HCT116 (cell line): ENCODE data around the gene GAD2. TPM values are rescaled to one million over a fixed set of nuclear protein-coding genes. Genes with fewer than 3 reads are reported as not detected.

Experiments
- ATAC-seq: fragments of 200-7000 bp; cut with Tn5 transposase; 2 replicates; pipeline ENCODE4 v1.9.1; 2020; ENCODE audit warnings: mild to moderate bottlenecking, moderate library complexity
- BruUV-seq: library from RNA; stranded (reverse); fragments of 400-500 nt; replicated peaks from 2 replicates; lab custom pipeline; 2021; lab: Mats Ljungman, UMichigan
- CTCF ChIA-PET: fragments of 300-600 bp; sonication (Branson Sonifier 250); formaldehyde crosslinking; loops from one replicate; lab custom pipeline; 2021; ENCODE audit warnings: antibody characterized with exemption; lab: Charles Lee
- POLR2A ChIA-PET: fragments of 300-600, 350-600 bp; sonication (Branson Sonifier 250); formaldehyde crosslinking; loops from one replicate; lab custom pipeline; 2021; ENCODE audit warnings: antibody characterized with exemption; lab: Charles Lee
- RAD21 ChIA-PET, 2 experiments: fragments of 300-600 bp; sonication (Branson Sonifier 250); formaldehyde crosslinking; loops; one replicate each; lab custom pipeline; 2023; ENCODE audit warnings: low total read pairs in 2 of 2; ENCODE audit not compliant: uncharacterized antibody in 2 of 2, unreplicated experiment in 2 of 2, low non-redundant PET in 1 of 2; lab: Charles Lee
- DNase-seq: peaks from one replicate; pipeline ENCODE4 v3.0.0-alpha.2; 2010; ENCODE audit warnings: low read depth, low spot score
- H2AFZ ChIP-seq: fragments of 200-600 bp; shearing (Covaris generic), sonication (generic); 2 replicates; pipeline ENCODE4 v1.6.1; 2017; ENCODE audit warnings: low read depth, mixed run types, mixed read lengths, antibody characterized with exemption, low read length; ENCODE audit not compliant: poor library complexity, severe bottlenecking
- H3K27ac ChIP-seq: 2 replicates; pipeline ENCODE4 v1.5.1; 2012; ENCODE audit warnings: low read depth, low read length
- H3K27me3 ChIP-seq: fragments of 200-600 bp; sonication (generic); 2 replicates; pipeline ENCODE4 v1.6.1; 2016; ENCODE audit warnings: mixed run types, low read length, mixed read lengths; ENCODE audit not compliant: insufficient read depth
- H3K36me3 ChIP-seq, 2 experiments: fragments of 200-500 bp in 1 of 2; fragments of 200-600 bp in 1 of 2; sonication (Bioruptor generic) in 1 of 2; sonication (generic) in 1 of 2; 2 replicates each; pipeline versions ENCODE4 v1.5.1 to v1.6.1; 2014 to 2016; ENCODE audit warnings: low read length in 2 of 2, inconsistent platforms in 1 of 2, mixed read lengths in 1 of 2, mixed run types in 1 of 2; ENCODE audit not compliant: insufficient read depth in 2 of 2, control insufficient read depth in 1 of 2
- H3K4me1 ChIP-seq, 2 experiments: fragments of 200-600 bp in 1 of 2; sonication (generic) in 1 of 2; 2 replicates each; pipeline versions ENCODE4 v1.5.1 to v1.6.1; 2012 to 2017; ENCODE audit warnings: low read length in 2 of 2, inconsistent platforms in 1 of 2, mild to moderate bottlenecking in 1 of 2, mixed read lengths in 1 of 2, mixed run types in 1 of 2, moderate library complexity in 1 of 2; ENCODE audit not compliant: insufficient read depth in 2 of 2, control insufficient read depth in 1 of 2
- H3K4me2 ChIP-seq: fragments of 200-600 bp; sonication (generic); 2 replicates; pipeline ENCODE4 v1.6.1; 2017; ENCODE audit warnings: mixed run types, low read length, mixed read lengths
- H3K4me3 ChIP-seq, 2 experiments: fragments of 200-600 bp in 1 of 2; sonication (generic) in 1 of 2; replicated peaks in 1 of 2; 2 replicates each; pipeline ENCODE4 v1.5.1; 2011 to 2016; ENCODE audit warnings: low read length in 2 of 2, control low read depth in 1 of 2, low read depth in 1 of 2, mild to moderate bottlenecking in 1 of 2, mixed read lengths in 1 of 2, mixed run types in 1 of 2
- H3K79me2 ChIP-seq: fragments of 200-600 bp; sonication (generic); 2 replicates; pipeline ENCODE4 v1.6.1; 2017; ENCODE audit warnings: mild to moderate bottlenecking, mixed run types, low read length, moderate library complexity, mixed read lengths; ENCODE audit not compliant: insufficient read depth
- H3K9ac ChIP-seq: fragments of 200-600 bp; sonication (generic); 2 replicates; pipeline ENCODE4 v1.6.1; 2016; ENCODE audit warnings: low read length, mixed read lengths
- H3K9me2 ChIP-seq: fragments of 200-600 bp; sonication (generic), shearing (Covaris generic); 2 replicates; pipeline ENCODE4 v1.6.1; 2017; ENCODE audit warnings: mixed run types, mild to moderate bottlenecking, moderate library complexity; ENCODE audit not compliant: insufficient read depth
- H3K9me3 ChIP-seq, 2 experiments: fragments of 200-500 bp in 1 of 2; fragments of 200-600 bp in 1 of 2; sonication (Bioruptor generic) in 1 of 2; sonication (generic) in 1 of 2; 2 replicates each; pipeline ENCODE4 v1.6.1; 2014 to 2017; ENCODE audit warnings: low read length in 2 of 2, mixed read lengths in 2 of 2, inconsistent platforms in 1 of 2, low read depth in 1 of 2, mild to moderate bottlenecking in 1 of 2, mixed run types in 1 of 2, moderate library complexity in 1 of 2; ENCODE audit not compliant: control insufficient read depth in 1 of 2, insufficient read depth in 1 of 2
- H4K20me1 ChIP-seq: fragments of 200-600 bp; sonication (generic), shearing (Covaris generic); 2 replicates; pipeline ENCODE4 v1.6.1; 2017; ENCODE audit warnings: mixed run types, mild to moderate bottlenecking, moderate library complexity; ENCODE audit not compliant: insufficient read depth
- CEBPB ChIP-seq: IDR thresholded peaks from 2 replicates; pipeline ENCODE4 v1.6.1; 2012; ENCODE audit warnings: low read depth
- EGR1 ChIP-seq: IDR thresholded peaks from 2 replicates; pipeline ENCODE4 v1.6.1; 2012; ENCODE audit warnings: low read depth
- JUND ChIP-seq: IDR thresholded peaks from 2 replicates; pipeline ENCODE4 v1.6.1; 2012
- POLR2A ChIP-seq: IDR thresholded peaks from 2 replicates; pipeline ENCODE4 v1.7.0; 2011; ENCODE audit warnings: borderline replicate concordance; ENCODE audit not compliant: insufficient read depth, insufficient read length; ENCODE audit errors: extremely low read depth
- POLR2AphosphoS5 ChIP-seq: IDR thresholded peaks from 2 replicates; pipeline ENCODE4 v1.6.1; 2011; ENCODE audit warnings: mild to moderate bottlenecking, low read depth, low read length, moderate library complexity
- TCF7L2 ChIP-seq: IDR thresholded peaks from 2 replicates; pipeline ENCODE4 v1.7.0; 2011; ENCODE audit warnings: borderline replicate concordance, inconsistent platforms; ENCODE audit not compliant: insufficient read depth, insufficient read length; ENCODE audit errors: extremely low read depth
- ZFX ChIP-seq: fragments of 450-650 bp; IDR thresholded peaks from 2 replicates; pipeline ENCODE4 v1.6.1; 2017
- intact Hi-C: fragments of 100-400 bp; cut with micrococcal nuclease; formaldehyde crosslinking; loops from 2 replicates; pipeline ENCODE4 v1.10.0; 2022
- total RNA-seq: library from RNA; stranded (reverse); gene quantifications from one replicate; pipeline ENCODE4 v1.2.1, GENCODE V29; 2021; ENCODE audit not compliant: unreplicated experiment

The GAD2 gene
- total RNA-seq, 1 experiment from 2014 or later, result not detected

- intact Hi-C loops, result no loop called here
- BruUV-seq, result no TSS peak
- ChIA-PET RAD21 (no interaction called here), CTCF (no interaction called here), POLR2A (no interaction called here)
- H3K9me3 ChIP-seq, result no peaks in the 10 kb centered on the region
- no peaks in the 10 kb centered on the region for H3K79me2 ChIP-seq
- H3K27me3 ChIP-seq, result peaks cover 9% of the 10 kb centered on the region
- no peaks in the 10 kb centered on the region for H4K20me1 ChIP-seq
- ATAC-seq, result no peak
- H3K9me2 ChIP-seq, result no peaks in the 10 kb centered on the region
- H3K4me2 ChIP-seq, result no peak overlapping the region
- no peak for DNase-seq
- H3K27ac ChIP-seq, result no peak overlapping the region
- H3K9ac ChIP-seq, result no peak overlapping the region
- TF ChIP-seq POLR2AphosphoS5, result no peak
- no peaks in the 10 kb centered on the region for H3K4me1 ChIP-seq
- no peak overlapping the region for H3K4me3 ChIP-seq
- H3K36me3 ChIP-seq, result no peaks in the 10 kb centered on the region
- H2AFZ ChIP-seq, result no peak overlapping the region
Observed at GRCh38 chr10:26212511-26212910, 4.1 kb upstream of the GAD2 start.

GRCh38 chr10:26213157-26213800 lies 3.3 kb upstream of the GAD2 start:
- no peak for TF ChIP-seq JUND
- TF ChIP-seq TCF7L2, result no peak
- TF ChIP-seq CEBPB, result no peak
- no peak for TF ChIP-seq ZFX
- no peak for TF ChIP-seq POLR2AphosphoS5
- TF ChIP-seq POLR2A, result no peak
- no peak for TF ChIP-seq EGR1
- DNase-seq, result no peak
- no peaks in the 10 kb centered on the region for H3K9me2 ChIP-seq
- H2AFZ ChIP-seq, result no peak overlapping the region
- intact Hi-C loops, result no loop called here
- no peak for ATAC-seq
- no peaks in the 10 kb centered on the region for H3K79me2 ChIP-seq
- H3K4me3 ChIP-seq, result no peak overlapping the region
- H3K27me3 ChIP-seq, result peaks cover 9% of the 10 kb centered on the region
- ChIA-PET CTCF (no interaction called here), POLR2A (no interaction called here), RAD21 (no interaction called here)
- no TSS peak for BruUV-seq
- H3K4me1 ChIP-seq, result no peaks in the 10 kb centered on the region
- H3K4me2 ChIP-seq, result no peak overlapping the region
- no peak overlapping the region for H3K27ac ChIP-seq
- H3K36me3 ChIP-seq, result no peaks in the 10 kb centered on the region
- H3K9ac ChIP-seq, result no peak overlapping the region
- no peaks in the 10 kb centered on the region for H4K20me1 ChIP-seq
- no peaks in the 10 kb centered on the region for H3K9me3 ChIP-seq
